G401 (cell line): ENCODE data around the gene IL1RL1. TPM values are rescaled to one million over a fixed set of nuclear protein-coding genes. Genes with fewer than 3 reads are reported as not detected.

ENCODE experiments used
- DNase-seq: peaks from one replicate; pipeline ENCODE4 v3.0.0-alpha.2; 2015; ENCODE audit warnings: low spot score
- in situ Hi-C: cut with HindIII; loops from 2 replicates; pipeline ENCODE4 v1.10.0; 2016; ENCODE audit warnings: low sequenced_read_pairs, mixed read lengths
- total RNA-seq: library from RNA; depleted of rRNA; stranded (reverse); fragments of >200 nt; shearing (Covaris generic); gene quantifications from 2 replicates; pipeline ENCODE4 v1.2.3, GENCODE V29; 2014; rRNA removed

Gene IL1RL1
- total RNA-seq, result not detected in 2 replicates

GRCh38 chr2:102310964-102311640, at the start of gene IL1RL1:
IL1RL1 (plus strand) TSS chr2:102311563; CDS start chr2:102338265, 26,702 bp downstream.
- in situ Hi-C loops, result no loop called here

DNA sequence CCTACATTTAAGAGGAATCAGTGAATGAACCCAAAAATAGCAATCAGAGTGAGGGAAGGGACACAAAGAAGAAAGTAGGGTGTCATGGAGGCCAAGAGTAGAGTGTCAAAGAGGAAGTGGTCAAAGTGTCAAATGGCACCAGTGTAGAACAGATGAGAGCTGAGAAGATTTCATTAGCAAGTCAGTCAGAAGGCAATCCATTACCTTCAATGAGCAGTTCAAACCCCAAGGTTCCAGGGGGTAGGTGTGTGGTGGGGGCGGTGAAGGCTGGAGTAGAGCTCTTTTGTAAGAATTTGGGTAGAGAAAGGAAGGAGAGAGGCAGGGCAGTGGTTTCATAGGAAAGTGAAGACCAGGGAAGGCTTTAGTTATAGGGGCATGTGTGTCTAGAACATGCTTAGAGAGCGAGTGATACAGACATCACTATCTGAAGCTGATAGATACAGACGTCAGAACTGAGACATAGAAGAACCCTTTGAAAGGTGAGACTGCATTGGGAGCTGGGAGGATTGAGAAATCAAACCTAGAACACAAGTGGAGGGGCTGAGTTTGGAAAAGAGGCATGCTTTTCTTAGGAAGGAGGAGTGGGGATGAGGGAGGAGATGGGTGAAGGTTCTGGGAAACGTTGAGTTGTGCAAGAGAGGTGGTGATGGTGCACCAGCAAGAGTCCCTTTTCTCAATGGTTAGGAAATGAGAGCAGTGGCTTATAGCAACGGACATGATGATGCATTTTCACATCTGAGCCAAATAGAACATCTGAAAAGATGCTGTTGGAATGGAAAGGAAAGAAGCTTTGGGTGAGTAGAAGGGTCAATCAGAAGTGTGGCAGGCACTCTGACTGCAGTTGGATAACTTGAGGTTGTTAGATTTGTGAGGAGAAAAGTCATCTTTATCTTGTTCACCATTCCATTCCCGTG, 48.9 kb upstream of the IL1RL1 start:
- DNase-seq, result no peak
- in situ Hi-C loops, result no loop called here

More at GRCh38 chr2:102310964-102311640, at the start of gene IL1RL1:
- DNase-seq, result no peak

DNA sequence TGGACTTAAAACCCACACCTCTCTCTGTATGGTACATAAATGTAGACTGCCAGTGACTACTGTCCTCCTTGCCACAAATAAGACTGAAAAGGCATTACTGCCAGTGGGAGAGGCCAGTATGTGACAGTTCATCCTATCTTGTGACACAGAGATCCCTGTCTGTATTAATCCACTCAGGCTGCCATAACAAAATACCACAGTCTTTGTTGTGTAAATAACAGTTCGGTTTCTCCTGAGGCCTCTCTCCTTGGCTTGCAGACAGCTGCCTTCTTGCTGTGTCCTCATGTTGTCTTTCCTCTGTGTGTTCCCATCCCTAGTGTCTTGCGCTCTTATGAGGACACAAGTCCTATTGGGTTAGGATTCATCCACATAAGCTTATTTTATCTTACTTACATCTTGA, 46.4 kb upstream of the IL1RL1 start:
- in situ Hi-C loops, result no loop called here
- DNase-seq, result no peak

DNA sequence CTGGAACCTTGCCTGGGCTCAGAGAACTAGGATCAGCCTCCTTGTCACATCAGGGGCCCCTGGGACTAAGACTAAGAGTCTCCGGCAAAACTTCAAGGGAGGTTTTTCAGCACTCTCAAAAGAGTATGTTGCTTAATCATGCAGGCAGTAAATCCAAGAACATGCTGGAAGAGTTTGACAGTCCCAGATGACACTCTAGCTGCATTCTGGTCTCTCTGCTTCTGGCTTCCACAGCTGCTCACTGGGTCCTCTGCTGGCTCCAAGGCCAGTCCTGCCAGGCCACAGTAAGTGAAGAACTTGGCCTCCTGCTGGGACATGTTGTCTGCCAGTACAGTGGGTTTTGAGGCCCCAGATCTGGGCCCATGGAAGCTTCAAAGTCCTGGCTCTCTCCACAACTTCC, 45.2 kb upstream of the IL1RL1 start:
- DNase-seq, result no peak
- in situ Hi-C loops, result no loop called here

DNA sequence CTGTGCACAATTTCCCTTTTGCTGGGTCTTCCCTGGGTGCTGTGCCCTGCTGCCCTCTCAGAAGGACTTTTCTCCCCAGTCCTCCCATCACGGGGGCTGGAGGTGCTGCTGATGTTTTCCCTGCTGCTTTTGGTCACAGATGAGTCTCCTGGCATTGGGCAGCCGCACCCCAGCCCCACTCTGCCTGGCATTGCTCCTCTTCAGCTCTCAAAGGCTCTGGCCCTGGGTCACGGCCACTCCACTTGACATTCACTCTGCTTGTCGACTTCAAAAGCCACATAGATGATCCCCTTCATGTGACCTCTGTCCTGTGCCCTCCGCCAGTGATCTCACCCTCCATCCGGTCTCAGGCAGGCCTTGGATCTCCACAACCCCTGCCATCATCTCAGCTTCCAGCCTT, 43.6 kb upstream of the IL1RL1 start:
- in situ Hi-C loops, result no loop called here
- no peak for DNase-seq

DNA sequence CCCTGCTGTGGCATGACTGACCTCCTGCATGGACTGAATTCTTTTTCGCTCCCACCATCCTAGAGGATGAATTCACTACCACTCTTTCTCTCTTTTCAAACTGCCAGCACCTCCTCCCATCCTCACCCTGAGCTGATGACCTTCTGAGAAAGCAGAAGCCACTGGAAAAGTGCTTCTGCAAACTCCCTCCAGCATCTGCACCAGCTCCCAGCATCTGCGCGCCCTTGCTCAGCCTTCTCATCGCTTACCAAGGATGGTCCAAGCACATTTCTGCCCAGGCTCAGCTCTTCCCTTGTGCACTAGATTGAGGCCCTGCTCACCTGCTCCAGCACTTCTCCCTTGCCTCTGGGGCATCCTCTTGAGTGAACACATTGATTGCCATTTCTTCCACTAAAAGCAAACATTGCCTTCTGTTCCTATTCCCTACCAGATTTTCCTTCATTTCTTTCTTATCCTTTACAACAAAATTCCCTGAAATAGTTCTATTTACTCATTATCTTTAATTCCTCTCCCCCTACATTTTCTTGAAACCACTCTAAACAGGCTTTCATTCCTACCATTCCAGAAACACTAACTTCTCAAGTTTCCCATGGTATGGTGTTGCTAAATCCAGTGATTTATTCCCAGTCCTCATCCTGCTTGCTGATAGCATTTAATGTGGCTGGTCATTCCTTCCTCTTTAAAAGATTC, 42.7 kb upstream of the IL1RL1 start:
- no peak for DNase-seq
- in situ Hi-C loops, result no loop called here

DNA sequence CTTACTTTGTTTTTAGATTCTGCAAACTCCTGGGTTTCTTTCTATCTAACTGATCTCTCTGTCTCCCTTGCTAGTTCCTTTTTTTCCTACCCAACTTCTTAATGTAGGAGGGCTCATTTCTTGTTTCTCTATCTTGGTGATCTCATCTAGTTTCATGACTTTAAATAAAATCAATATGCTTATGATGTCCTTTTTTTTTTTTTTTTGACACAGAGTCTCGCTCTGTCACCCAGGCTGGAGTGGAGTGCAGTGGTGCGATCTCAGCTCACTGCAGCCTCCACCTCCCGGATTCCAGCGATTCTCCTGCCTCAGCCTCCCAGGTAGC, 42.2 kb upstream of the IL1RL1 start:
- DNase-seq, result no peak
- in situ Hi-C loops, result no loop called here

DNA sequence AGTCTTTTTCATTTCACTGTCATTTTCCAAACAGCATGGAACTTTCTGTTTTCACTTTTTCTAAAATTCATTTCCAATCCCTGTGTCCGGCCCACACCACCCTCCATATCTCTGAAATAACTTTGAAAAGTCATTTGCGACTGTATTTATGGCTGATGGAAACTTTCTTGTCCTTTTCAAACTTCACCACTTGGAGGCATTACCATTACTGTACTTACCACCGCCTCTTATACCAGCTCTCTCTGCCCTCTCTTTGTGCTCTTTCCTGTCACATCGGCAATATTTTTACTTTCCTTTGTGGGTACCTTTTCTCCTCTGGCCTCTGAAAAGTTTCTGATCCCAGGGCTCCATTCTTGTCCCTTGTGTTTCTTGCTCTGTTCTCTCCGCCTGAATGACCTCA, 39.5 kb upstream of the IL1RL1 start:
- in situ Hi-C loops, result no loop called here
- DNase-seq, result no peak

- in situ Hi-C loops, result no loop called here
- no peak for DNase-seq
Observed at GRCh38 chr2:102273619-102274211, 37.6 kb upstream of the IL1RL1 start.

DNA sequence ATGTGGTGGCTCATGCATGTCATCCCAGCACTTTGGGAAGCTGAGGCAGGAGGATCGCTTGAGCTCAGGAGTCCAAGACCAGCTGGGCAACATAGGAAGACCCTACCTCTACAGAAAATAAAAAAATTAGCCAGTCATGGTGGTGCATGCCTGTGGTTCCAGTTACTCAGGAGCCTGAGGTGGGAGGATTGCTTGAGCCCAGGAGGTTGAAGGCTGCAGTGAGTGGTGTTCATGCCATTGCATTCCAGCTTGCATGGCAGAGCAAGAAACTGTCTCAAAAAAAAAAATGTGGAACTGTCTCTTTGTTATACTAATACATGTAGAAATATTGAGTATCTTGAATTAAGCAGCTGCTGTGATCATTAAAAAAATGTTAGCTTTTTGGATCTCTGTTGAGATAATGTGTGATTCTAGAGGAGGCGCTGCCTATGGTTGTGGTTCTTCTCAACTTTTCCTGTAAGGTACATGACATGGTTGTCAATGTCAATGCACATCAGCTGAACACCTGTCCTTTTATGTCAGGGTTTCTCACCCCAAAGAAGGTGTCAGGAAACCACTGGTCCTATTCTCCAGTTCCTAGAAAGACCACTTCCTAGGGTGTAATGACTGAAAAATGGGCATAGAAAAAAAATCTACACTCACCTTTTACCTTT, 34.7 kb upstream of the IL1RL1 start:
- in situ Hi-C loops, result no loop called here
- no peak for DNase-seq

GRCh38 chr2:102277202-102277700, 34.1 kb upstream of the IL1RL1 start:
- in situ Hi-C loops, result no loop called here
- DNase-seq, result no peak

DNA sequence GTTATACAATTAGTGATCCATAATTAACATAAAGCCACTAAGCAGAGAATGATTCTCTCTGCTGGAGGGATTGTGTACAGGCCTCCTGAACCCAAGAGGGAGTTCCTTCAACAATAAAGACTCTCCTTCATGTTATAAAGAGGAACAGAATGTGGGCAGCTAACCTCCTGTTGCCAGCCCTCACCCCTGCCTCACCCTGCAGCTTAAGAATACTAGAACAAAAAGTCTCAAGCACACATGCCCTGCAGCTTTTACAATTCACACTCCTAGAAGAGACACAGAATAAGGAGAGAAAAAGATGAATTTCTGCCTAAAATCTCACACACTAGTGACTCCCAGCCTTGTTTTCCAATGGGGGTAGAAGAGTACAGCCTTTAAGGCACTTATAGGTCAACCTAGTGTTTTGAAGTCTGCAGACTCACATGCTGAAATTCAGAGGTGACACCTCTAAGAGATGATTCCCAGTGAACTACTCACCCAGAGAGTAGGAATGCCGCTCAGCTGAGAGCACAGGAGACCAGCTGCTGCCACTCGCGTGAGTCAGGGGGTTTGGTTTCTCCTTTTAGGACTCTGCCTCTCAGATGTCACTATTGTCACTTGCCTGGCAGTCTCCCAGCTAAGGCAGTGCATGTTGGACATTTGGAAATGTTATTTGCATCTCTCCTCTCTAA, 32.5 kb upstream of the IL1RL1 start:
- no peak for DNase-seq
- in situ Hi-C loops, result no loop called here

DNA sequence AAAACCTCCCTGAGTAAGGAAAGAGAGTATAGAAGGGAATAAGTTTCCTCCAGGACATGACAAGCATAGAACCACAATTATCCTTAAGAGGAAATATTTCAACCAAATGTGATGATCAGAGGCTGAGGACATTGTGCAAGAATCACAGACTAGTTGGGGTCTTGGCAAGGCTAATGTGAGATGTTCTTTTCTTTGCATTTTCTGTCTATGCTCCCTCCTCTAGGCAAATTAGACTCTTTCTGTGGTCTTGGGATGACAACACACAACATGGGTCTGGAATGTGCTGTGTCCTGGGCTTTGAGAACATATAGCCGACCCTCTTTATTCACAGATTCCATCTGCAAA, 32.0 kb upstream of the IL1RL1 start:
- in situ Hi-C loops, result no loop called here
- no peak for DNase-seq

GRCh38 chr2:102282678-102283091, 28.7 kb upstream of the IL1RL1 start:
- DNase-seq, result no peak
- in situ Hi-C loops, result no loop called here

- no peak for DNase-seq
- in situ Hi-C loops, result no loop called here
Observed at GRCh38 chr2:102283996-102284395, 27.4 kb upstream of the IL1RL1 start.

GRCh38 chr2:102284611-102285010, 26.8 kb upstream of the IL1RL1 start:
- in situ Hi-C loops, result no loop called here
- no peak for DNase-seq

DNA sequence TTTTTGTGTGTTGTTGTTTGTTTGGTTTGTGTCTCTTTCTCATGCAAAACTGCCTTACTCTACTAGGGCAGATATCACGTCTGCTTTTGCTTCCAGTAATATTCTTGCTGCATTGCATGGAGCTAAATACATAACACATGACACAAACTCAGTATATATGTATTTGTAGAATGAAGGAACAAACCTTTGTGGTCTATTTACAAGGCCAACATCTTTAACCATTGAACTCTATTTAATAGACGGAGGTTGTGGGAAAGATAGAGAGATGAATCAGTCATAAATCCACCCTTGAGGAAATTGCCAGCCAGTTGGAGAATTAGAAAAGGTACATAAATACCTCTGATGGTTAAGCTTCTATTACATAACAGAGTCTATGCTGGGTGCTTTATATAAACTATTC, 26.0 kb upstream of the IL1RL1 start:
- in situ Hi-C loops, result no loop called here
- DNase-seq, result no peak

GRCh38 chr2:102286041-102286440, 25.3 kb upstream of the IL1RL1 start:
- in situ Hi-C loops, result no loop called here
- DNase-seq, result no peak

- no peak for DNase-seq
- in situ Hi-C loops, result no loop called here
Observed at GRCh38 chr2:102289129-102289528, 22.2 kb upstream of the IL1RL1 start.
